Measurements from ENCODE around the gene HSD3B7.
A peak's percentile ranks its signal among the peaks of the same experiment; 100 is the strongest.

The HSD3B7 gene

DNA sequence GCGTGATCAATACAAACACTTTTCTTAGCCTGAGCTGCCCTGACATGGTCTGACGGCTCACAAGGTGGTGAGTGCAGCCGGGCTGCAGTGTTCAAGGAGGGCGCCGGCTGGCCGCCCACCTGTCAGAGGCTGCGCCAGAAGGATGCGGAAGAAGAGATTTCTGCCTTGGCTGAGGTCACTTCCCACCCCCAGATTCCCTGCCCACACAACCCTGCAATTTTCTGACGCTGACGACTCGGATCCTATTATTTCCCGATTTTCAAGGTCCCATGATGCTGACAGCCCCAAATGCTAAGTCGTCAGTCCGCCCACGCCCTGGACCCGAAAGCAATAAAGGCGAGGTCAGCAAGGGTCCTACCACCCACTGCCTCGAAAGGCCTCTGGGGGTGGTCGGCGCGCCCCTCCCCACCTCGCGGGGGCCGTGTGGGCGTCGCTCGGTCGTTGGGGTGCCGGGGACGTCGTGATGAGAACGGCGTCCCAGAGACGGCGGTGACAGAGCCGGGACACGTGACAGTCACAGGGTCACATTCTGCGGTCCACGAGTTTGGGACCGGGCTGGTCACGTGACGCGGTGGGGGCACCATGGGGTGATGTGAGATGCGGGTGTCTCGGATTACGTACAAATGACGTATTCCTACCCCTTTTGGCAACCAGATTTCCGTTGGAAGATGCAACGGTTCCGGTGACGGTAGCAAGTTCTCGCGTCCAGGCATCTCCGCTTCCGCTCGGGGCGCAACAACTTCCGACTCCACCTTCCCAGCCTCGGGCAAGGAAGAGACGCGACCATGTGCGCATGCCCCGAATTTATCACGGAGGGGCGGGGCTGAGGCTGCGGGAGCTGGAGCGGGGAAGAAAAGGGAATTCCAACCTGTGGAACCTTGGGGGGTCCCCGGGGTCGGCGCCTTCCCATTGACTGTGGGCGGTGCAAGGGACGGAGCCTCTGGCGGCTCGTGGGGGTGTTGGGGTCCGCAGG lies 48.0 kb downstream of the HSD3B7 start, which contains the start of gene STX4:
TSS of gene STX4 (plus strand) at position 823 of the 973 bp plus-strand sequence. CDS start 248 bp downstream, outside the sequence.
- peak within 1 kb of the TSS; percentile 74 for H3K4me3 ChIP-seq (ENCODE audit: low read depth, low read length)
- no peak for TF ChIP-seq CTCF (IDR thresholded peaks at IDR 0.05; ENCODE audit: low read depth, low read length)

DNA sequence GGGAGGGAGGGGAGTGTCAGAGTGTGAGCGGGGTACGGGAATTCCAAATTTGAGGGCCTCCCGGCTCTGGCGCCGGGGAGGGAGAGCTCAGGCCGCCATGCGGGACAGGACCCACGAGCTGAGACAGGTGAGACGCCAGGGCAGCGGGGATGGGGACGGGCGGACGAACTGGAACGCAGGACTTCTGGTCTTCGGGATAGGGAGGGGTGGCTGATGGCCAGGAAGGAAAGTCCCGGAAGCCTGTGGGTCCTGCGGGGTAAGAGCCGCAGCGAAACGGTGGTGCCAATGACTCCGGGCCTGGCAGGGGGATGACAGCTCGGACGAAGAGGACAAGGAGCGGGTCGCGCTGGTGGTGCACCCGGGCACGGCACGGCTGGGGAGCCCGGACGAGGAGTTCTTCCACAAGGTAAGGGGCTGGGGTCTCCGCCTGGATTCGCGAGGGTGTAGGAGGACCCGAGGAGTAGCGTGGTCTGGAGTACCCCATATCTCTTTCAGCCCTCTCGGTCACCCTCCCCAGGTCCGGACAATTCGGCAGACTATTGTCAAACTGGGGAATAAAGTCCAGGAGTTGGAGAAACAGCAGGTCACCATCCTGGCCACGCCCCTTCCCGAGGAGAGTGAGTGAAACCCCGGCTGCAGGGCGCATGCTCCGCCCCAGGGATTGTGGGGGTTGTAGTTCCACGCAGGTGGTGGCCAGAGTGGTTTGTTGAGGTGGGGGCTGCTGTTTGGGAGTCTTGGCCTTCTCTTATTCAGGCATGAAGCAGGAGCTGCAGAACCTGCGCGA lies 48.9 kb downstream of the HSD3B7 start:
- peak overlapping the region; percentile 74 for H3K4me3 ChIP-seq (ENCODE audit: low read depth, low read length)
- TF ChIP-seq CTCF (IDR thresholded peaks at IDR 0.05; ENCODE audit: low read depth, low read length): no peak

DNA sequence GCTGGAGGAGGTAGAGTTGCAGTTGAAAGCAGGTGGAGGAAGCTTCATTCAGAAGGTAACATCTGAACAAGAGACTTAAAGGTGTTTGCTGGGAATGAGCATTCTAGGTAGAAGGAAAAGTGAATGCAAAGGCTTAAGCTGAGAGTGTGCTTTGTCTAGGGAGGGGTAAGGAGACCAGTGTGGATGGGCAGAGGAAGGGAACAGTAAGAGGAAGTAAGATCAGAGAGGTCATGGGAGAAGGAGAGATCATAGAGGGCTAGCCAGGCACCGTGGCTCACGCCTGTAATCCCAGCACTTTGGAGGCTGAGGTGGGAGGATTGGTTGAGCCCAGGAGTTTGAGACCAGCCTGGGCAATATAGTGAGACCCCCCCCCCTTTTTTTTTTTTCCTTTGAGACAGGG lies 51.7 kb downstream of the HSD3B7 start:
- H3K4me3 ChIP-seq (ENCODE audit: low read depth, low read length): no peak overlapping the region
- TF ChIP-seq CTCF (IDR thresholded peaks at IDR 0.05; ENCODE audit: low read depth, low read length): no peak

Data from WI38 (cell line).